ENCODE data around the gene AHRR.

The AHRR gene

GRCh38 chr5:322942-323879 is 1.7 kb downstream of the AHRR start:
- no peaks in the 10 kb centered on the region for H4K20me1 ChIP-seq (ENCODE audit: insufficient read depth, low read length)
- no peaks in the 10 kb centered on the region for H3K9me3 ChIP-seq (ENCODE audit: low read length)
- H3K4me1 ChIP-seq (ENCODE audit: insufficient read depth, low read length, severe bottlenecking), result peaks cover 20% of the 10 kb centered on the region
- TF ChIP-seq, protein P1, sequence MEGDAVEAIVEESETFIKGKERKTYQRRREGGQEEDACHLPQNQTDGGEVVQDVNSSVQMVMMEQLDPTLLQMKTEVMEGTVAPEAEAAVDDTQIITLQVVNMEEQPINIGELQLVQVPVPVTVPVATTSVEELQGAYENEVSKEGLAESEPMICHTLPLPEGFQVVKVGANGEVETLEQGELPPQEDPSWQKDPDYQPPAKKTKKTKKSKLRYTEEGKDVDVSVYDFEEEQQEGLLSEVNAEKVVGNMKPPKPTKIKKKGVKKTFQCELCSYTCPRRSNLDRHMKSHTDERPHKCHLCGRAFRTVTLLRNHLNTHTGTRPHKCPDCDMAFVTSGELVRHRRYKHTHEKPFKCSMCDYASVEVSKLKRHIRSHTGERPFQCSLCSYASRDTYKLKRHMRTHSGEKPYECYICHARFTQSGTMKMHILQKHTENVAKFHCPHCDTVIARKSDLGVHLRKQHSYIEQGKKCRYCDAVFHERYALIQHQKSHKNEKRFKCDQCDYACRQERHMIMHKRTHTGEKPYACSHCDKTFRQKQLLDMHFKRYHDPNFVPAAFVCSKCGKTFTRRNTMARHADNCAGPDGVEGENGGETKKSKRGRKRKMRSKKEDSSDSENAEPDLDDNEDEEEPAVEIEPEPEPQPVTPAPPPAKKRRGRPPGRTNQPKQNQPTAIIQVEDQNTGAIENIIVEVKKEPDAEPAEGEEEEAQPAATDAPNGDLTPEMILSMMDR (IDR thresholded peaks at IDR 0.05; ENCODE audit: low read length), result no peak
- TF ChIP-seq EZH2 (IDR thresholded peaks at IDR 0.05; ENCODE audit: borderline replicate concordance, low read length), result no peak
- H3K79me2 ChIP-seq (ENCODE audit: insufficient read depth, low read length), result no peaks in the 10 kb centered on the region
- peak overlapping the region; percentile 76 for H3K27ac ChIP-seq (ENCODE audit: low read depth, low read length, poor library complexity, severe bottlenecking)
- peak overlapping the region; percentile 62 for H3K4me3 ChIP-seq (ENCODE audit: low read depth, low read length, poor library complexity, severe bottlenecking)
- no peaks in the 10 kb centered on the region for H3F3A ChIP-seq (ENCODE audit: insufficient read depth, low read length)
- no peaks in the 10 kb centered on the region for H3K9me2 ChIP-seq (ENCODE audit: low read depth, low read length)
- H3K9ac ChIP-seq (ENCODE audit: low read length), result peak overlapping the region; percentile 67
- H3K36me3 ChIP-seq (ENCODE audit: insufficient read depth, low read length), result peaks cover 13% of the 10 kb centered on the region
- peak overlapping the region; percentile 67 for H3K4me2 ChIP-seq (ENCODE audit: low read length)
- no peak overlapping the region for H2AFZ ChIP-seq (ENCODE audit: low read length)
- no peaks in the 10 kb centered on the region for H3K27me3 ChIP-seq (ENCODE audit: insufficient read depth, low read length)

GRCh38 chr5:324736-325612 is 3.5 kb downstream of the AHRR start:
- Histone ChIP-seq H3K9me3 (ENCODE audit: low read length) (no peaks in the 10 kb centered on the region), H3F3A (ENCODE audit: insufficient read depth, low read length) (no peaks in the 10 kb centered on the region), H3K27ac (ENCODE audit: low read depth, low read length, poor library complexity, severe bottlenecking) (peak overlapping the region; percentile 14), H4K20me1 (ENCODE audit: insufficient read depth, low read length) (no peaks in the 10 kb centered on the region), H3K4me3 (ENCODE audit: low read depth, low read length, poor library complexity, severe bottlenecking) (peak overlapping the region; percentile 12), H2AFZ (ENCODE audit: low read length) (no peak overlapping the region), H3K9me2 (ENCODE audit: low read depth, low read length) (no peaks in the 10 kb centered on the region), H3K4me2 (ENCODE audit: low read length) (no peak overlapping the region; the same call in 1 of the 2 replicates), H3K36me3 (ENCODE audit: insufficient read depth, low read length) (peaks cover 13% of the 10 kb centered on the region), H3K9ac (ENCODE audit: low read length) (no peak overlapping the region), H3K27me3 (ENCODE audit: insufficient read depth, low read length) (no peaks in the 10 kb centered on the region), H3K4me1 (ENCODE audit: insufficient read depth, low read length, severe bottlenecking) (peaks cover 22% of the 10 kb centered on the region), H3K79me2 (ENCODE audit: insufficient read depth, low read length) (no peaks in the 10 kb centered on the region)
- TF ChIP-seq, protein P1 (IDR thresholded peaks at IDR 0.05; ENCODE audit: low read length), result no peak
- TF ChIP-seq EZH2 (IDR thresholded peaks at IDR 0.05; ENCODE audit: borderline replicate concordance, low read length), result no peak

DNA sequence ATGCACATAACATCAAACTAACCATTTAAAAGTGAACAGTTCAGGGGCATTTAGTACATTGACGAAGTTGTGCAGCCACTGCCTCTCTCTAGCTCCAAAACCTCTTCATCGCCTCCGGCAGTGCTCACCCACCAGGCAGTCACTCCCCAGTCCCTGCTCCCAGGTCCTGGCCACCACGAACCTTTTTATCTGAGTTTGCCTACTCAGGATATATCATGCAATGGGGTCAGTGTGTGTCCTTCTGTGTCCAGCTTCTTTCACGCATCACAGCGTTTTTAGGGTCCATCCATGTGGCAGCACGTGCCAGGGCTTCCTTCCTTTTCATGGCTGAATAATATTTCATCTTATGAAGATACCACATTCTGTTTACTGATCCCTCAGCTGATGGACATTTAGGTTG is 4.6 kb downstream of the AHRR start:
- Histone ChIP-seq H2AFZ (ENCODE audit: low read length) (no peak overlapping the region), H3K36me3 (ENCODE audit: insufficient read depth, low read length) (peaks cover 13% of the 10 kb centered on the region), H3K9ac (ENCODE audit: low read length) (no peak overlapping the region), H3K4me1 (ENCODE audit: insufficient read depth, low read length, severe bottlenecking) (peaks cover 21% of the 10 kb centered on the region), H4K20me1 (ENCODE audit: insufficient read depth, low read length) (no peaks in the 10 kb centered on the region), H3K27ac (ENCODE audit: low read depth, low read length, poor library complexity, severe bottlenecking) (no peak overlapping the region), H3K9me3 (ENCODE audit: low read length) (no peaks in the 10 kb centered on the region), H3F3A (ENCODE audit: insufficient read depth, low read length) (no peaks in the 10 kb centered on the region), H3K27me3 (ENCODE audit: insufficient read depth, low read length) (no peaks in the 10 kb centered on the region), H3K4me3 (ENCODE audit: low read depth, low read length, poor library complexity, severe bottlenecking) (no peak overlapping the region), H3K4me2 (ENCODE audit: low read length) (no peak overlapping the region), H3K9me2 (ENCODE audit: low read depth, low read length) (no peaks in the 10 kb centered on the region), H3K79me2 (ENCODE audit: insufficient read depth, low read length) (no peaks in the 10 kb centered on the region)
- TF ChIP-seq, protein P1 (IDR thresholded peaks at IDR 0.05; ENCODE audit: low read length), result no peak
- no peak for TF ChIP-seq EZH2 (IDR thresholded peaks at IDR 0.05; ENCODE audit: borderline replicate concordance, low read length)
